ENCODE data around the gene TBC1D17. TPM values are rescaled to one million over a fixed set of nuclear protein-coding genes. Genes with fewer than 3 reads are reported as not detected.

Gene TBC1D17
- total RNA-seq, 1 experiment from 2014 or later: 12.6 TPM

GRCh38 chr19:49874503-49875157, 2.9 kb upstream of the TBC1D17 start:
- Histone ChIP-seq H3K36me3 (replicated peaks; ENCODE audit: control insufficient read depth, insufficient read depth, low read length) (peaks cover 8% of the 10 kb centered on the region), H3K4me3 (ENCODE audit: insufficient read depth, low read depth, low read length) (no peak overlapping the region), H3K27me3 (ENCODE audit: control insufficient read depth, insufficient read depth, low read length) (no peaks in the 10 kb centered on the region)
- no peak for DNase-seq

GRCh38 chr19:49875177-49875576, 2.3 kb upstream of the TBC1D17 start:
- peaks cover 10% of the 10 kb centered on the region for H3K36me3 ChIP-seq (replicated peaks; ENCODE audit: control insufficient read depth, insufficient read depth, low read length)
- no peak for DNase-seq
- no peaks in the 10 kb centered on the region for H3K27me3 ChIP-seq (ENCODE audit: control insufficient read depth, insufficient read depth, low read length)
- H3K4me3 ChIP-seq (ENCODE audit: insufficient read depth, low read depth, low read length): no peak overlapping the region

GRCh38 chr19:49875857-49876421, 1.6 kb upstream of the TBC1D17 start:
- Histone ChIP-seq H3K36me3 (replicated peaks; ENCODE audit: control insufficient read depth, insufficient read depth, low read length) (peaks cover 16% of the 10 kb centered on the region), H3K4me3 (ENCODE audit: insufficient read depth, low read depth, low read length) (peak overlapping the region; percentile 99), H3K27me3 (ENCODE audit: control insufficient read depth, insufficient read depth, low read length) (no peaks in the 10 kb centered on the region)
- DNase-seq: peak; percentile 90

GRCh38 chr19:49876422-49877019, 981 bp upstream of the TBC1D17 start:
- Histone ChIP-seq H3K27me3 (ENCODE audit: control insufficient read depth, insufficient read depth, low read length) (no peaks in the 10 kb centered on the region), H3K36me3 (replicated peaks; ENCODE audit: control insufficient read depth, insufficient read depth, low read length) (peaks cover 22% of the 10 kb centered on the region), H3K4me3 (ENCODE audit: insufficient read depth, low read depth, low read length) (peak overlapping the region; percentile 99)
- DNase-seq: peak; percentile 91

GRCh38 chr19:49877879-49878743, 609 bp downstream of the TBC1D17 start:
- no peaks in the 10 kb centered on the region for H3K27me3 ChIP-seq (ENCODE audit: control insufficient read depth, insufficient read depth, low read length)
- peaks cover 31% of the 10 kb centered on the region for H3K36me3 ChIP-seq (replicated peaks; ENCODE audit: control insufficient read depth, insufficient read depth, low read length)
- peak; percentile 100 for DNase-seq
- peak overlapping the region; percentile 99 for H3K4me3 ChIP-seq (ENCODE audit: insufficient read depth, low read depth, low read length)

- no peak for DNase-seq
- peaks cover 35% of the 10 kb centered on the region for H3K36me3 ChIP-seq (replicated peaks; ENCODE audit: control insufficient read depth, insufficient read depth, low read length)
- H3K4me3 ChIP-seq (ENCODE audit: insufficient read depth, low read depth, low read length): peak overlapping the region; percentile 99
- H3K27me3 ChIP-seq (ENCODE audit: control insufficient read depth, insufficient read depth, low read length): no peaks in the 10 kb centered on the region
Measured at GRCh38 chr19:49878744-49879070, 1.2 kb downstream of the TBC1D17 start.

- no peak overlapping the region for H3K4me3 ChIP-seq (ENCODE audit: insufficient read depth, low read depth, low read length)
- peaks cover 40% of the 10 kb centered on the region for H3K36me3 ChIP-seq (replicated peaks; ENCODE audit: control insufficient read depth, insufficient read depth, low read length)
- no peak for DNase-seq
- no peaks in the 10 kb centered on the region for H3K27me3 ChIP-seq (ENCODE audit: control insufficient read depth, insufficient read depth, low read length)
Measured at GRCh38 chr19:49879243-49879963, 1.9 kb downstream of the TBC1D17 start.

GRCh38 chr19:49880162-49880869, 2.8 kb downstream of the TBC1D17 start:
- Histone ChIP-seq H3K36me3 (replicated peaks; ENCODE audit: control insufficient read depth, insufficient read depth, low read length) (peaks cover 44% of the 10 kb centered on the region), H3K4me3 (ENCODE audit: insufficient read depth, low read depth, low read length) (no peak overlapping the region)
- DNase-seq: no peak

GRCh38 chr19:49881186-49881585, 3.7 kb downstream of the TBC1D17 start:
- DNase-seq: peak; percentile 60
- Histone ChIP-seq H3K27me3 (ENCODE audit: control insufficient read depth, insufficient read depth, low read length) (no peaks in the 10 kb centered on the region), H3K36me3 (replicated peaks; ENCODE audit: control insufficient read depth, insufficient read depth, low read length) (peaks cover 44% of the 10 kb centered on the region), H3K4me3 (ENCODE audit: insufficient read depth, low read depth, low read length) (no peak overlapping the region)

More at GRCh38 chr19:49880162-49880869, 2.8 kb downstream of the TBC1D17 start:
- no peaks in the 10 kb centered on the region for H3K27me3 ChIP-seq (ENCODE audit: control insufficient read depth, insufficient read depth, low read length)

GRCh38 chr19:49881672-49882394, 4.3 kb downstream of the TBC1D17 start:
- peak; percentile 97 for DNase-seq
- peaks cover 45% of the 10 kb centered on the region for H3K36me3 ChIP-seq (replicated peaks; ENCODE audit: control insufficient read depth, insufficient read depth, low read length)
- no peaks in the 10 kb centered on the region for H3K27me3 ChIP-seq (ENCODE audit: control insufficient read depth, insufficient read depth, low read length)
- H3K4me3 ChIP-seq (ENCODE audit: insufficient read depth, low read depth, low read length): no peak overlapping the region

GRCh38 chr19:49882643-49883042, 5.1 kb downstream of the TBC1D17 start:
- DNase-seq: peak; percentile 36
- H3K27me3 ChIP-seq (ENCODE audit: control insufficient read depth, insufficient read depth, low read length): no peaks in the 10 kb centered on the region
- no peak overlapping the region for H3K4me3 ChIP-seq (ENCODE audit: insufficient read depth, low read depth, low read length)
- peaks cover 45% of the 10 kb centered on the region for H3K36me3 ChIP-seq (replicated peaks; ENCODE audit: control insufficient read depth, insufficient read depth, low read length)

- DNase-seq: no peak
- no peak overlapping the region for H3K4me3 ChIP-seq (ENCODE audit: insufficient read depth, low read depth, low read length)
- H3K36me3 ChIP-seq (replicated peaks; ENCODE audit: control insufficient read depth, insufficient read depth, low read length): peaks cover 45% of the 10 kb centered on the region
Measured at GRCh38 chr19:49883094-49883493, 5.6 kb downstream of the TBC1D17 start.

GRCh38 chr19:49884109-49884508, 6.6 kb downstream of the TBC1D17 start:
- Histone ChIP-seq H3K4me3 (ENCODE audit: insufficient read depth, low read depth, low read length) (no peak overlapping the region), H3K36me3 (replicated peaks; ENCODE audit: control insufficient read depth, insufficient read depth, low read length) (peaks cover 43% of the 10 kb centered on the region), H3K27me3 (ENCODE audit: control insufficient read depth, insufficient read depth, low read length) (no peaks in the 10 kb centered on the region)
- no peak for DNase-seq

More at GRCh38 chr19:49883094-49883493, 5.6 kb downstream of the TBC1D17 start:
- no peaks in the 10 kb centered on the region for H3K27me3 ChIP-seq (ENCODE audit: control insufficient read depth, insufficient read depth, low read length)

All from H7 (cell line).